Measurements from ENCODE around the gene SFXN4. TPM values are rescaled to one million over a fixed set of nuclear protein-coding genes. Genes with fewer than 3 reads are reported as not detected.
"Not testable (repeated sequence)": the region's sequence is repeated elsewhere in the genome, so short reads cannot be mapped to it uniquely, and the experiment has no call there.

SFXN4 gene
- total and polyA plus RNA-seq, 2 of the 4 experiments (the other 2 are of a cell fraction), result 12.0 to 12.5 TPM

- dilution Hi-C loops (cut with HindIII; ENCODE audit: low sequenced_read_pairs, unreplicated experiment), result not testable (repeated sequence)
Measured at GRCh38 chr10:119096641-119097415, 68.7 kb downstream of the SFXN4 start.

More at GRCh38 chr10:119096641-119097415, 68.7 kb downstream of the SFXN4 start:
- H3K56ac ChIP-seq (ENCODE audit: extremely low read depth, insufficient read depth, low read length); H3K4ac ChIP-seq (ENCODE audit: low read depth, low read length); H3K9me3 ChIP-seq (ENCODE audit: control insufficient read depth, insufficient read depth, low read length); CTCF ChIA-PET; H2BK5ac ChIP-seq (ENCODE audit: low read depth, low read length, poor library complexity, severe bottlenecking); H3K14ac ChIP-seq (replicated peaks; ENCODE audit: low read depth, low read length); H3K27me3 ChIP-seq (ENCODE audit: control insufficient read depth, insufficient read depth, low read length); H3K4me3 ChIP-seq (ENCODE audit: insufficient read depth, low read depth, low read length); H3K9ac ChIP-seq (ENCODE audit: low read depth, low read length); H4K8ac ChIP-seq (ENCODE audit: low read depth in 2 of 2, low read length in 2 of 2); H3K4me2 ChIP-seq (ENCODE audit: low read depth, low read length); intact Hi-C loops (cut with micrococcal nuclease); POLR2A ChIA-PET (ENCODE audit: unreplicated experiment); H3K36me3 ChIP-seq (ENCODE audit: control insufficient read depth, insufficient read depth, low read length); H3K4me1 ChIP-seq (ENCODE audit: control insufficient read depth, insufficient read depth, low read length); DNase-seq; H2AK9ac ChIP-seq (replicated peaks; ENCODE audit: low read depth, low read length, poor library complexity); H2AK5ac ChIP-seq (ENCODE audit: low read depth, low read length); H4K20me1 ChIP-seq (ENCODE audit: insufficient read depth, low read length); H3K79me1 ChIP-seq (ENCODE audit: low read depth in 1 of 2, low read length in 2 of 2); H3K9me1 ChIP-seq (ENCODE audit: insufficient read depth, low read length); H3K18ac ChIP-seq (ENCODE audit: low read depth, low read length); H2BK20ac ChIP-seq (ENCODE audit: low read depth, low read length); in situ Hi-C loops (cut with MboI; ENCODE audit: low sequenced_read_pairs); H2BK15ac ChIP-seq (ENCODE audit: low read depth, low read length); H4K5ac ChIP-seq (ENCODE audit: low read depth, low read length); H4K91ac ChIP-seq (ENCODE audit: insufficient read depth, low read depth, low read length); BruUV-seq (replicated peaks); H3K27ac ChIP-seq (ENCODE audit: insufficient read depth, low read length); H2AFZ ChIP-seq (replicated peaks; ENCODE audit: low read length, poor library complexity); H2BK120ac ChIP-seq (ENCODE audit: low read depth, low read length); H3K23ac ChIP-seq (ENCODE audit: low read depth, low read length); ATAC-seq (ENCODE audit: low read depth): not testable (repeated sequence)
- WGBS, 2 experiments (ENCODE audit: extremely low coverage in 2 of 2, insufficient read length in 1 of 2), result 100% methylated on average over 1 of the region's 12 CpGs; no CpG with 5 or more reads in 1 of the 2 experiments

Measured in IMR-90 (cell line).